GM19455 (cell line): ENCODE data around the gene DAGLA.
"Not testable (repeated sequence)": the region's sequence is repeated elsewhere in the genome, so short reads cannot be mapped to it uniquely, and the experiment has no call there.

ENCODE experiments used
- ATAC-seq: cut with Tn5 transposase; IDR thresholded peaks from one replicate; pipeline ENCODE4 v1.9.1; 2021; ENCODE audit not compliant: unreplicated experiment

The DAGLA gene

DNA sequence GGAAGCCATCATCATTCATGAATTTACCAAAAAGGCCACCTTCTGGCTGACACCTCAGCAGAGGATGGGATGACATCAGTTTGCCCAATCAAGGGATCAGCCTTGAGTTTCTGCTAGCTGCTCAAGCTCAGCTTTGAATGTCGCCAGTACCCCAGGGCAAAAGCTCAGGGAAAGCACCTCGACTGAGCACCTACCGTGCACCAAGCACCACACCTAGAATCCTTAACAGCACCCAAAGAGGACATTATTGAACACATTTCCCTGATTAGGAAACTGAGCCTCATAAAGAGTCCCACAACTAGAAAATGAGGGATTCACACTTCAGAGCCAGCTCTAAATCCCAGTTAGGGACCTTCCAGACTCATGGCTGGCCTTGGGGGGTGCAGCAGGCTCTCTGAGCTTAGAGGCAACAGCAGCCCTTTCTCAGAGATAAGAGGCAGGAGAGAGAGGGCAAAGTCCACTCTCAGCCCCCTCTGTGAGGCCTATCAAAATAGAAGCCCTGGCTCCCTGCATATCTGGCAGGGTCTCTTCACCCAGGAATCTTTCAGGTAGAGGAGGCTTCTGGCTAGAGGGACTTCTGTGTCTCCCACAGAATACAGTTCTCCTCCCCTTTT lies 13.4 kb upstream of the DAGLA start:
- ATAC-seq = no peak

GRCh38 chr11:61667684-61668305 lies 12.4 kb upstream of the DAGLA start:
- ATAC-seq = no peak

DNA sequence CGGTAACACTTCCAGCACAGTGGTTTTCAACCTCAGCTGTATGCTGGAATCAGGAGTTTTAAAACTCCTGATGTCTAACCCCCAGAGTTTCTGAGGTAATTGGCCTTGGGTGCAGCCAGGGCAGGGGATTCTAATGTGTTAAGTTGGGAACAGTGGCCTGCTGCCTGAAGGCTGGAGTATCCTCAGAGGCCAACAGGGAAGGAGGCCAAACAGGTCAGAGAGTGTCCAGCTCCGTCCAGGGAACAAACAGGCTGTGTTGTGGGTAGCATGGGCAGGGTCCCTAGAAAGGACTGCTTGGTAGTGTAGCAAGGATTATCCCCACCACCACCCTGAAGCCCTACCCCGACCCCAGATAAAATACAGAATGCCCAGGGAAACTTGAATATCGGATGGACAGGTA lies 10.8 kb upstream of the DAGLA start:
- ATAC-seq = no peak

DNA sequence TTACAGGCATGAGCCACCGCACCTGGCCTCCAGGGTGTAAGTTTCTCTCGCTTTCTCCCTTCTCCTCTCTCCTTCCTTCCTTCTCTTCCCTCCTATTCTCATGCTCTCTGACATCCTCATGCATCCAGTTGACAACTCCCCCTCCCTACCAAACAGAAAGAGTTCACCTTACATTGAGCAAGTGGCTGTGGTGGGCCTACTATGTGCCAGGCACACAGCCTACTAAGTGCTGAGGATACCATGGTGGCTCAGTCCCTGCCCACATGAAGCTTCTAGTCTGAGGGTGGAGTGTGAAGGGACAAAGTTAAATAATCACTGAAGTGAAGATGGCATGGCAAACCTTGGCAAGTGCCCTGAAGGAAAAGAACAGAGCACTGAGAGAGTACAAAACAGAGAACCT lies 9.6 kb upstream of the DAGLA start:
- no peak for ATAC-seq

- ATAC-seq = no peak
Observed at GRCh38 chr11:61671527-61671926, 8.7 kb upstream of the DAGLA start.

- not testable (repeated sequence) for ATAC-seq
Observed at GRCh38 chr11:61673946-61674467, 6.2 kb upstream of the DAGLA start.

DNA sequence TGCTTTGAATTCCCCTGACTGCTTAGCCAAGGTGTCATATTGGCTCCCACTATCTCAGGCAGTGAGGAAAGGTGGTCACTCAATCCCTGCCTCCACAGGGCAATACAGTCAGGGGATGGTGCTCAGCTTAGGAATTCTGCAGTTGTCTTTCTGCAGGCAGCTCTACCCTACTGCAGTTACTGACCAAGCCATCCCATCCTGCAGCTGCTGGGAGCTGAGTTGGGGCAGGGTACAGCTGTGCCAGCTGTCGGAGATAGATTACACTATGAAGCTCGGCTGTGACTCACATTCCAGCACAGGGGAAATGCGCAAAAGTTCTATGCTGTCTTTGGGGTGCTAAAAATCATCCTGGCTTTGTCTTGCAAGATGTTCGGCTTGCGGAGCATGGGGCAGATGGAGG lies 4.4 kb upstream of the DAGLA start:
- ATAC-seq = no peak

GRCh38 chr11:61679296-61679695 lies 895 bp upstream of the DAGLA start:
- ATAC-seq = no peak

DNA sequence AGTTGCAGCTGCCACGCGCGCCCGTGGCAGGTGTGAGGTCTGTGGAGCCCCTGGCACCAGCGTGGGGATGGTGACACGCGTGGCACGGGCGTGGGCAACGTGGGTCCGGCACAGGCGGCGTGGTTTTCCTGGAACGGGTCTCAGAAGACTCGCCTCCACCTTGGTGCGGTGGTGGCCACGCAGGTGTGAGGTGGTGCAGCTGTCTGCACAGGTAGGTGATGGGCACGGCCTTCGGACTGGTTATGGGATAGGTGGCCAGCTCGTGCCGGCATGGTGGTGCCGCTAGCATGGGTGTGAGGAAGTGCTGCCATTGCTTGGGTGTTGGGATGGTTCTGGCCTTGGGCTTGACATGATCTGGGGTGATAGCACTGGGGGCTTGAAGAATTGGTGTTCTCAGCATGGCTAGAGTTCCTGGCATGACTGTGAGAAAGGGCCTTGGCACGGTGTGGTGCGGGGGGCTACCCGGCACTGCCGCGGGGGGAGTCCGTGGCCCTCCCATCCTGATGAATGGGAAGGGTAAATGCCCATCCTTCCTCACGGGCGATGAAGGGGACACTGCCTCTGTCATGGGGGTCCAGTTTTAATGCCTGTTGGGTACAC lies 531 bp downstream of the DAGLA start:
- no peak for ATAC-seq

GRCh38 chr11:61682093-61682732 lies 2.0 kb downstream of the DAGLA start:
- ATAC-seq = no peak

- ATAC-seq = no peak
Observed at GRCh38 chr11:61682906-61683675, 2.9 kb downstream of the DAGLA start.

DNA sequence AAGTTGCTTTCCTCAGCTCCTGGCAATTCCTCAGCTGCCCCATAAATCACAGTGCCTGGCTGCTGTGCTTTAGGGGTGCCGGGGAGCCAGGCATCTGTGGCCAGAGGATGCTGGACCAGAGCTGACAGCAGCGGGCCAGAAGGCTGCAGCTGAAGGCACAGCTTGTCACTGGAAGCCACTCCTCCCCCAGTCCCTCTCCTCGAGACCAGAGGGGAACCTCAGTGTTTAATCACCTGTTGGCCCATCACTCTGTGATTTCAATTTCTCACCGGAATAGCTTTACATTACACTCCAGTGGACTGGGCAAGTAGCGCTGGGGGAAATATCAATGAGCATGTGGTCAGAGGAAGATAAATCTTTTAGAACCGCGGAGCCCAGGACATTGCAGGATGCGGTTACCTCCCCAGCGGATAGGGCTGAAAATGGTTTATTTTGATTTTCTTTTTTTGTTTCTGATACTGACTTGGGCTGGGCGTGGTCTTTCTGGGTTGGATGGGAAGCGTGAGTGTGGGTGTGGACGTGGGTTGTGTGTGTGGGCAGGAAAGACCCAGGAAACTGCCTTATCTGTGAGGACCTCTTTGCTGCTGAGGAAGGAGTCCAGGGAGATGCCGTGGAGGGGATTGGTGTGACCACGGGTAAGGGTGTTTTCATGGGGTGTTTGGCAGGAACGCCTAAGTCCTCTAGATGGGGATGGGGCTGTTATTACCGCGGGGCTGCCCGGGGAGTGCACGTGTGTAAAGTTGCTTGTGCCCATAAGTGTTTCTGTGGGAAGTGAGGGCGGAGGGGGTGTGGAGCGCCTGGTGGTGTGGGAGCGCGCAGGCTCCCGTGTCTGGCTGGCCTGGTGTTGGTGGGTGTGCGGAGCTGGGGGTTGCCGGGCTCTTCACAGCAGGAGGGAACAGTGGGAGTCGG lies 4.0 kb downstream of the DAGLA start:
- ATAC-seq = no peak

- ATAC-seq = no peak
Observed at GRCh38 chr11:61684870-61685616, 4.9 kb downstream of the DAGLA start.

DNA sequence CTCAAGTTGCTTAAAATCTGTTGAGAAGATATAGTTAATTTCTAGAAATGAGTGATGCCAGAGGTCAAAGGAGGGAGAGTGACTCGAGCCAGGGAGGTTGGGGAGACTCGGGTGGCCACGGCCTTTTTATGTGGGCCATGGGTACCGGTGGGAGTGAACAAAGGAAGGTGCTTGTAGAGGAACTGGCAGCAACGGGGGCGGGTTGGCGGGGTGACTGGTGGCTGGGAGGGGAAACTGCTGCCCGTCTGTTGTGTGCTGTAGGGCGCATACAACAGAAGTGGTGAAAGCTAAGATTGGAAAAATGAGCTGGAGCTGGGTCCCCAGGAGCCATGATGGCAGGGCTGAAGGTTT lies 5.4 kb downstream of the DAGLA start:
- ATAC-seq = no peak

- ATAC-seq = no peak
Observed at GRCh38 chr11:61686066-61686465, 5.9 kb downstream of the DAGLA start.

GRCh38 chr11:61686469-61686868 lies 6.3 kb downstream of the DAGLA start:
- ATAC-seq = no peak

DNA sequence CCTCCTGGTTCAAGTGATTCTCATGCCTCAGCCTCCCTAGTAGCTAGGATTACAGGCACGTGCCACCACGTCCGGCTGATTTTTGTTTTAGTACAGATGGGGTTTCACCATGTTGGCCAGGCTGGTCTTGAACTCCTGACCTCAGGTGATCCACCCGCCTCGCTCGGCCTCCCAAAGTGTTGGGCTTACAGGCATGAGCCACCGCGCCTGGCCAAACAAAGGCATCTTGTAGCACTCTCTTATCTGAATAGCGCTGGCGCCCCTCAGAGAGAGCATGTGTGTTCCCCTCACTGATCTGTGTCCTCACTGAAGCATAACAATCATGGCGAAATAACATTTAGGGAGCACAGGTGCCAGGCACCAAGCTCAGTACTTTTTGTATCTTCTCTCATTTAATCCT lies 7.2 kb downstream of the DAGLA start:
- no peak for ATAC-seq

DNA sequence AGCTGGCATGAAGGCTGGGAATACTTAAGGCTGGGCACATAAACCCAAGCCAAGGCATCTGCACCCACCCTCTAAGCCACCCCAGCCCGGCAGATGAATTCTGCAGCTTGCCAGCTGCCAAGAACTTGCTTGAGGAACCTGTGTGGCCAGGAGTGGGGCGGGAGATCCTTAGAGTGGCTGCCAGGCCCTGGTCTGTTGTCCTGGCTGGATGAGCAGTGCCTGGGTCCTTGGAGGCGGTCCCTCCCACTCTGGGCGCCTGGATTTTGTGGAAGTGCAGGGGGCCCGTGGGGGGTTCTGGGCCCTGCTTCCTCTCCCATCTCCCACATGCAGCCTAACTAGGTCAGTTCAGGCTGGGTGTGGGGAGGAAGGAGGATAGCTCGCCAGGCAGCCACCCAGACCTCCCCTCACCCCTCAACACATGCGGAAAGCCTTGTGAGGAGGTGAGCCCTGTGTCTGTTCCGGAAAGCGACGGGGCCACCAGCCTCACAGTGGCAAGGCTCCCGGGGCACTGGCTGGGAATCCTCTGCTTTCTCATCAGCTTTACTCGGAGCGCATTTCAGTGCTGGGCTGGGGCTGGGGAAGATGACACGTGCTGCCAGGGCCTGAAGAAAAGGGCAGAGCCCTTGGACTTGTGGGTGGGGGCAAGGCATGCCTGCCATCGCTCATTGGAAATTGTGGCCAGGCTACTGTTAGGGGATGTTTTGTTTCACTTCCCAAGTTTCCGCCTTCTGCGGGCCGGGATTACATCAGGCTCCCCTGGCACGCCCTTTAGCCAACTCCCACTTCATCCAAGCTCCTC lies 8.4 kb downstream of the DAGLA start:
- no peak for ATAC-seq

GRCh38 chr11:61689164-61689496 lies 8.9 kb downstream of the DAGLA start:
- ATAC-seq = no peak
